CD4-positive, alpha-beta T cell treated with Interferon gamma for 1 hour (primary cell): ENCODE data around the gene CUBN.
"Not testable (repeated sequence)": the region's sequence is repeated elsewhere in the genome, so short reads cannot be mapped to it uniquely, and the experiment has no call there.

Source experiments
- DNase-seq: peaks from one replicate; pipeline ENCODE4 v3.0.0-alpha.2; 2020

The CUBN gene

GRCh38 chr10:17031637-17032635, 97.7 kb downstream of the CUBN start:
- no peak for DNase-seq

DNA sequence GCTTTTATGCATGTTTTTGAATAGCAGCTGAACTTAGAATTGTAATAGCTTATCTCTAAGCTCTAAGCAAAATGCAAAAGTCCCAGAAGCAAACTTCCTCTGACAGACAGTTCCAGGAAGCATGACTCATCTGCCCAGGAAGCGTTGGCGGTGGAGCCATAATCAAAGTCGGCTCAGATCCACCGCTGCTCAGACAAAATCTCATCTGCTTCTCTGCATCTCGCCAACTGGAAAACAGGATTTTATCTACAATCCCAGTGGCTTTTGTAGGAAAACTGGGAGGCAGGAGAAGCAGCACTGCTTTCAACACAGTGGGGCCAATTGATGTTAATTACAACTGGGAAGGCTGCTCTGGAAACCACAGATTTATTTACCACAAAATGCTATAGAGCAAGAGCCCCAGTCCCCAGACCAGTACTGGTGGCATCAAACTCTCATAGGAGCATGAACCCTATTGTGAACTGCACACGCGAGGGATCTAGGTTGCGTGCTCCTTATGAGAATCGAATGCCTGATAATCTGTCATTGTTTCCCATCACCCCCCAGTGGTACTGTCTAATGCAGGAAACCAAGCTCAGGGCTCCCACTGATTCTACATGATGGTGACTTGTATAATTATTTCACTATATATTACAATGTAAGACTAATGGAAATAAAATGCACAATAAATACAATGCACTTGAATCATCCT, 99.9 kb downstream of the CUBN start:
- DNase-seq: peak; percentile 80

DNA sequence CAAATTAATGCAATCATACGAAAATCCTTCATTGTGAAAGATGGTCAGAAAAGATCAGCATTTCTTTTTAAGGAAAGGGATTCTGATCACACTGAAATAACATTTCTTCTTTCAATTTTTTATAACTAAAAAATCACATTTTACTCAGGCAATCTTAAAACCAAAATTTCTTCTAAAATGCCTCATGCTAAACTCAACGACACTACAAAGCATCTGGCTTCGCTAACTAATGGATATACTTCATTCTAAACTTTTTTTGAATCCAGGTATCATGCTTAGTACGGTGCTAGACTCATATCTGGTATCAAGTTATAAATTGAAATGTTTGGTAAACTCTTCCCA, 100.4 kb downstream of the CUBN start:
- no peak for DNase-seq

GRCh38 chr10:17028798-17029197, 100.8 kb downstream of the CUBN start:
- no peak for DNase-seq

- peak; percentile 74 for DNase-seq
Observed at GRCh38 chr10:17026686-17027485, 102.7 kb downstream of the CUBN start.

GRCh38 chr10:17025444-17026295, 103.9 kb downstream of the CUBN start:
- DNase-seq: peak; percentile 84

GRCh38 chr10:17024461-17024860, 105.2 kb downstream of the CUBN start:
- DNase-seq: no peak

DNA sequence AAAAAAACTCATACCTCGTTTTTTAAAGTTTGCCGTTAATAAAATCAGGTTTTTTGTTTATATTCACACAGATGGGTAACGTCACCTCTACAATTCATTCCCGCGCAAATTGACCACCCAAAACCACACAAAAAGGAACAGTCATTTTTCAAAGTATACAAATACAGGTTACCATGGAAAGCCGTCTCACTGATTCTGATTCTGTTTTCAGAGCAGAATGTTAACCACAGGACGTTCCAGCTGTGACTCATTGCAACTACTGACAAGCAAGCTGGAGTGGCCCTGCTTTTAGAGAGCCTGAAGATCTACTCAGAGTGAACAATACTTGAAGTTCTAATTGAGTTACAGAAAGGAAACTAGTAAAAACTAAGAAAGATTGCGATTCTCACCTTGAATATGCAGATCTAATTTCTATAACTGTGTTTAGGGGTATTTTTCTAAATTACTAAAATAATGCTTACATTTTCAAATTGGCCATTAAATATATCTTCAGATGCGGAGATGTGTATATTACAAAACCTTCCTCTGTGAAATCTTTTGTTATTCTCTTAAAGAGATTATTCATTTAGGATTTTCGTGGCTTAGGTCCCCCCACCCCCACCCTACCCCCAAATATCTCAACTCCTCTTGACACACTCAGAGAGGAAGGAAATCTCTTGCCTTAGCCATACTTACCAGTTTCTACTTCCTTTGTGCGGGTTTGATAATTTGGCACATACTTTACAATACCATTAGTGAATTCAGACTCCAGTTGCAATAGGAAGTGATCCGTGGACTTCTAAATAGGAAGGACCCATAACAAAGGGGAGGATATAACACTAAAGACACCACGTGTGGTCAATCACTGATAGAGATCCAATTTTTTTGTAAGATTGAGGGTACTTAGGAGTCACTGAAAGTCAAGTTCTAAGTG, 106.0 kb downstream of the CUBN start:
- peak; percentile 83 for DNase-seq

- no peak for DNase-seq
Observed at GRCh38 chr10:17022896-17023295, 106.7 kb downstream of the CUBN start.

DNA sequence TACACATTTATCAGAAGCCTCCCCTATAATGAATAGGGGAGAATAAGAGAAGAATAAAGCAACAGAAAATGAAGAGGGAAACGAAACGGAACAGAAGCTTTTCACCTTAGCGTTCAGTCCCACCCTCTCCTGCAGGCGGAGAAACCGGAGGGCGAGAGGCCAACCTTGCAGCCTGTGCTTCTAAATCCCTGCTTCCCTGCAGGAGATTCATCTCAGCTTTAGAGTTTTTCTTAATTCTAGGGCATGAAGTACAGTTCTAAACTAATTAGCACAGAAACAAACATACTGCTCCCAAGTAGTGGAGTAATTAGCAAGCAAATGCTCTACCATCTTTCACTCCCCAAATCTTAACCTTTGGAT, 107.2 kb downstream of the CUBN start:
- no peak for DNase-seq

GRCh38 chr10:17021656-17022465, 107.8 kb downstream of the CUBN start:
- no peak for DNase-seq

DNA sequence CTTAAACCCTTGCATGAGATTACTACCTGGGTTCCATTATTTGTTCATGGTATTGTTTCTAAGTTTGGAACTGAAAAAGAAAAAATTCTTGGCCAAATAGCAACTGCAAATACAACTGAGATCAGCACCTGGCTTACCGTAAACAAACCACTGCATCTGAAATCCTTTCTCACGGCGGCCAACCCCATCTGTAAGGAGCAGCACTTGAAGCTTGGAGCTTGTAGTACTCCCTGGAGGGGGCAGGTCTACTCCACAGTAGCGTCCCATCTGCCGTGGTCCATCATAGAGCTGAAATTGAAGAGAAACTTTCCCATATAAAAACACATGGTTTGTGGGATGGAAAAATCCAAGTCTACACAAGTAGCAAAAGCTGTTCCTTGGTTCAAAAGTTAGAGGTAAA, 109.9 kb downstream of the CUBN start:
- DNase-seq: no peak

- DNase-seq: not testable (repeated sequence)
Observed at GRCh38 chr10:17013131-17013983, 116.3 kb downstream of the CUBN start.

- DNase-seq: not testable (repeated sequence)
Observed at GRCh38 chr10:17012731-17013130, 116.9 kb downstream of the CUBN start.

GRCh38 chr10:17010363-17011145, 119.1 kb downstream of the CUBN start:
- no peak for DNase-seq

DNA sequence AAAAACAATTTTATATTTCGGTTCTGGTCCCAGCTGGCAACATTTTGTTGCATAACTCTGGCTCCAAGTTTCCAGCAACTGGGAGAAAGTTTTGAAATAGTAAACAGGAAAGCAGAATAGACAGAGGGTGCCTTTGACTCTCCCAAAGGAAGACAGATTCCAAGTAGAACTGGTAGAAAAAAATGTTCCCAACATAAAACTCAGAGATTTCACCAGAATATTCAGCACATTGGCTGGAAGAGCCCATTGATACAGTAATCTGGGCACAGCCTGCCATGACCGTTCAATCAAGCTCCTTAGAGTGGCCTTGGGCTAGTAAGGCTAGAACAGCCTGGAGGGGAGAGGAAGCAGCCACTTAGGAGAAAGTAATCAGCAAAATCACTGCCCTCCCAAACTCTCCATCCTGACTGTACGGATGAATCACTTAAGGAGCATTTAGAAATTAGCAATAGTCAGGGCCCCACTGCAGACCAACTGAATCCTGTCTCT, 120.4 kb downstream of the CUBN start:
- DNase-seq: no peak

GRCh38 chr10:17007418-17007770, 122.2 kb downstream of the CUBN start:
- DNase-seq: no peak

DNA sequence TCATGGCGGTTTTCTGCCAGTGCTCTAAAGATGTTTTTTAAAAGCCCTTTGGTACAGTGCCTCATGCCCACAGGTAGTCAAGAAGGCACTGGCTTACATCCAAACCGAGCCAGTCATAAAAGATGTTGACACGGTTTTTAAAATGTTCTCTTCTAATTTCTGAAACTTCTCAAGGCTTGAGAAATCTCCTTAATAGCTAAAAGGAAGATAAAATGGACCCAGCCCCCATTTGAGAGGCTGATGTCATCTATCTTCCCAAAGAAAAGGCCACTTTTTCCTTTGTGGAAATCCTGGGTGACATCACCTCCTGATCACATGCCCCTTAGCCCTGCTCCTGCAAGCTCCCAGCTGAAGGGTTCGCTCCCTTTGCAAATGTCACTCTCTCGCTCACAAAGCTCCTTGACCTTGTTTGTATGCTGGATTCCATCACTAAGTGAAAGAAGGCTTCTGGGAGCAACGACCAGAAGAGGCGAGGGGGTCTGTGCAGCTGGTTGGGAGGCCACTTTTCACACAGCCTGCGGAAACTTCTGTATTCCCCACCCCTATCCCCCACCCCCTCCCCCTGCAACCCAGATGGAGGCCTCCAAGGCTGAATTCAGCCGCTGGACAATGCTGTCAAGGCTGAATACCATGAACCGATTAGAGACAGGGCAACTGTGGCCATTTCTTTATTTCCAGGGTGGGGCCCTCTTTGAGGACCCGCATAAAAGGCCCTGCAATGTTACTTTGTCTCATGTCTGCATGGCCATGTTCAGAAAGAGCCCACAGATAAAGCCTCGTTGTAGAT, 122.8 kb downstream of the CUBN start:
- no peak for DNase-seq
